Measurements from ENCODE around the gene CRYL1. TPM values are rescaled to one million over a fixed set of nuclear protein-coding genes. Genes with fewer than 3 reads are reported as not detected.

Gene CRYL1
- total and polyA plus RNA-seq, 2 experiments from 2014 or later: 41.6 to 43.6 TPM

GRCh38 chr13:20371825-20372224 lies 153.8 kb downstream of the CRYL1 start:
- H3K27me3 ChIP-seq: no peaks in the 10 kb centered on the region
- no peak for TF ChIP-seq CTCF (IDR thresholded peaks at IDR 0.05; ENCODE audit: low read depth, low read length)
- H3K27ac ChIP-seq: no peak overlapping the region
- no peak overlapping the region for H3K4me3 ChIP-seq
- no peaks in the 10 kb centered on the region for H3K36me3 ChIP-seq
- no peaks in the 10 kb centered on the region for H3K4me1 ChIP-seq (ENCODE audit: low read depth)
- no peaks in the 10 kb centered on the region for H3K9me3 ChIP-seq (ENCODE audit: low read depth)
- DNase-seq (ENCODE audit: low read depth in 1 of 2, low spot score in 1 of 2): no peak

DNA sequence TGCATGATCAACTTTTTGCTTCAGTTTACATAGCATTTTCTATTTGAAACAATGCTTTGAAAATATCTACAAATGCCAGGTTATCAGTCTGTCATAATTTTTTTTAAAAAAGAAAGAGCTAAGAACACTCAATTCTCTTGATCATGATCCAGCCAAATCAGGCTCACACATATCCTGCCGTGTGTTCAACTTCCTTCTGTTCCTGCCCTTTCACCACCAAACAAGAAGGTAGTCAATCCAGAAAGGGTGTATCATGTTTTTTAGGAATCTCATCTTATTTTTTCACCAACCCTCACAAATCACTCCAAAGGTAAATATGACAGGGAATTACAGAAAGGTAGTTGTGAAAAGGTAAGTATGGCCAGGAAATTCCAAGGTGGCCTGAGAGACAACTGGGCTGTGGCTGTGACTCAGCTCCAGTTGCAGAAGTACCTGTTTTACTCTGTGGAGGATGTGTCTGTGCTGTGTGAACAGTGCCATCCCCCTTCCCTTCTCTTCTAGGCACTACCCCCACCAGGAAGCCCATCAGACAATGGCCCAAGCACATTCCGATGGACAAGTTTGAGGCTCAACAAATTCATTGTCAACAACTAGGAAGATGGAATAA lies 154.7 kb downstream of the CRYL1 start:
- Histone ChIP-seq H3K9me3 (ENCODE audit: low read depth) (no peaks in the 10 kb centered on the region), H3K27ac (no peak overlapping the region), H3K27me3 (no peaks in the 10 kb centered on the region), H3K36me3 (no peaks in the 10 kb centered on the region), H3K4me1 (ENCODE audit: low read depth) (no peaks in the 10 kb centered on the region), H3K4me3 (no peak overlapping the region)
- DNase-seq (ENCODE audit: low read depth in 1 of 2, low spot score in 1 of 2): no peak
- TF ChIP-seq CTCF (IDR thresholded peaks at IDR 0.05; ENCODE audit: low read depth, low read length): no peak

DNA sequence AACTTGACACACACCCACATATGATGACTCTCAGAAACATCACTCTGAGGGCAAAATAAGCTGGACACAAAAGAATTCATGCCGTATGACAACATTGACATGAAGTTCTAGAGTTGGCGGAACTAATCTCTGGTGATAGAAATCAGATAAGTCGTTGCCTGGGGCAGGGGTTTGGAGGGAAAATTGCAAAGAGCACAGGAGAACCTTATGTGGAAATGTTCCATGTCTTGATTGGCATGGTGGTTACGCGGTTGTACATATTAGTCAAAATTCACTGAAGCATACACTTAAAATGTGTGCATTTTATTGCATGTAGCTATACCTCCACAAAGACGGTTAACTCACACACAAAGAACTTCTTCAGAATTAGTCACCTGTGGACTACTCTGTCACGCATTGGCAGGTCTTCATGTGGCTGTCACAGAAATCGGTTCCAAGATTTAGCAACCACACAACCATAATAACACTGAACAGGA lies 155.7 kb downstream of the CRYL1 start:
- no peak overlapping the region for H3K4me3 ChIP-seq
- H3K4me1 ChIP-seq (ENCODE audit: low read depth): no peaks in the 10 kb centered on the region
- no peak for TF ChIP-seq CTCF (IDR thresholded peaks at IDR 0.05; ENCODE audit: low read depth, low read length)
- no peaks in the 10 kb centered on the region for H3K27me3 ChIP-seq
- DNase-seq (ENCODE audit: low read depth in 1 of 2, low spot score in 1 of 2): no peak
- no peaks in the 10 kb centered on the region for H3K9me3 ChIP-seq (ENCODE audit: low read depth)
- H3K27ac ChIP-seq: no peak overlapping the region
- no peaks in the 10 kb centered on the region for H3K36me3 ChIP-seq

DNA sequence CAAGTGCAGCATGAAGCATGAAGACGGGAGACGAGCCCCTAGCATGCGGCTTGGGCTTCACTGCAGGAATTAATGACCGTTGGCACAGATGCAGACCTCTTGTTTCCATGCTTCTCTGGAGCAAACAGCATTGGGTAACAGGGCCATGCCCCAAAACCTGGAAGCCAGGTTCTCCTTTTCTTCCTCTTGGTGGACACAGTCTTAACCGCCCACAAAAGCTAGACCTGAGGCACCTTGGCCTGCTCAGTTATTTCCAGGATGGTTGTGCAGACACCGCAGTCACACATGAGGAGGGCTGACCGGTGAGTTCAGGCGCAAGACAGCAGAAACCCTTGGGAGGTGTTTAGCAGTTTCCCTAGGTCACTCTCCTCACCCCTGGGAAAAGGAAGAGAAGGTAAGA lies 159.6 kb downstream of the CRYL1 start:
- Histone ChIP-seq H3K36me3 (no peaks in the 10 kb centered on the region), H3K27me3 (no peaks in the 10 kb centered on the region), H3K4me3 (no peak overlapping the region), H3K27ac (no peak overlapping the region), H3K4me1 (ENCODE audit: low read depth) (peaks cover 12% of the 10 kb centered on the region), H3K9me3 (ENCODE audit: low read depth) (no peaks in the 10 kb centered on the region)
- DNase-seq (ENCODE audit: low read depth in 1 of 2, low spot score in 1 of 2): no peak
- no peak for TF ChIP-seq CTCF (IDR thresholded peaks at IDR 0.05; ENCODE audit: low read depth, low read length)

DNA sequence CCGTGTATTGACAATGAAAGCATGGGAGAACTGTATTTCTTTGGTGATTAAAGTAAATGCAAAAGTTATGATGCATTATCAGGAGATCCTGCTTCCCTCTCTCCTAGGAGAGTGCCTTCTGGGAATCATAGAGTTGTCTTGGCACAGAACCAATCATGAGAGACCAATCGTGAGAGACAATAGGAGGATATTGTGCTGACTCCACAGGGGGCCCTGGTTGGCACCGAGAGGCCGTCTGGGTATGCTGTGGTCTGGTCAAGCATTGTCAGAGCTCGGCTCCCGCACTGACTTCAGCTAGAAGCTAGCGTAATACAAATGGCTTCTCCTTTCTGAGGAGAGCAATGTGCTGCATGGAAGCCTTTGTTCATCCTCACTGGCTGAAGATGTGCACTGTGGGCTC lies 162.1 kb downstream of the CRYL1 start:
- no peaks in the 10 kb centered on the region for H3K36me3 ChIP-seq
- no peak overlapping the region for H3K27ac ChIP-seq
- H3K4me1 ChIP-seq (ENCODE audit: low read depth): peaks cover 14% of the 10 kb centered on the region
- no peak overlapping the region for H3K4me3 ChIP-seq
- peak in 1 of 2 donors; percentile 25 for DNase-seq (ENCODE audit: low read depth in 1 of 2, low spot score in 1 of 2)
- no peaks in the 10 kb centered on the region for H3K9me3 ChIP-seq (ENCODE audit: low read depth)
- TF ChIP-seq CTCF (IDR thresholded peaks at IDR 0.05; ENCODE audit: low read depth, low read length): no peak
- H3K27me3 ChIP-seq: no peaks in the 10 kb centered on the region

Measured in cardiac muscle cell (in vitro differentiated cells and primary cell).